WERI-Rb-1 (cell line): ENCODE measurements around the gene EFCAB12.
A peak's percentile ranks its signal among the peaks of the same experiment; 100 is the strongest.

Source experiments
- DNase-seq: peaks from one replicate; pipeline ENCODE4 v3.0.0-alpha.2; 2020
- H3K27ac ChIP-seq: fragments of 250-450 bp; sonication (Bioruptor Pico); 2 replicates; pipeline ENCODE4 v1.5.1; 2020; ENCODE audit warnings: mild to moderate bottlenecking, moderate library complexity
- H3K27me3 ChIP-seq: fragments of 250-450 bp; sonication (Bioruptor Pico); 2 replicates; pipeline ENCODE4 v1.5.1; 2021; ENCODE audit warnings: mild to moderate bottlenecking, low read depth, moderate library complexity; ENCODE audit not compliant: insufficient read depth, severe bottlenecking
- H3K36me3 ChIP-seq: fragments of 250-450 bp; sonication (Bioruptor Pico); 2 replicates; pipeline ENCODE4 v1.5.1; 2020; ENCODE audit warnings: mild to moderate bottlenecking, moderate library complexity
- H3K4me3 ChIP-seq: 2 replicates; pipeline ENCODE4 v1.5.1; 2011; ENCODE audit warnings: low read depth, mild to moderate bottlenecking, control low read depth, low read length
- H3K9me3 ChIP-seq: fragments of 250-450 bp; sonication (Bioruptor Pico); 2 replicates; pipeline ENCODE4 v1.5.1; 2021; ENCODE audit warnings: mild to moderate bottlenecking, moderate library complexity; ENCODE audit not compliant: severe bottlenecking
- CTCF ChIP-seq: IDR thresholded peaks from 2 replicates; pipeline ENCODE4 v1.5.1; 2011; ENCODE audit warnings: low read depth, mild to moderate bottlenecking, control low read depth, inconsistent platforms, low read length

Gene EFCAB12

DNA sequence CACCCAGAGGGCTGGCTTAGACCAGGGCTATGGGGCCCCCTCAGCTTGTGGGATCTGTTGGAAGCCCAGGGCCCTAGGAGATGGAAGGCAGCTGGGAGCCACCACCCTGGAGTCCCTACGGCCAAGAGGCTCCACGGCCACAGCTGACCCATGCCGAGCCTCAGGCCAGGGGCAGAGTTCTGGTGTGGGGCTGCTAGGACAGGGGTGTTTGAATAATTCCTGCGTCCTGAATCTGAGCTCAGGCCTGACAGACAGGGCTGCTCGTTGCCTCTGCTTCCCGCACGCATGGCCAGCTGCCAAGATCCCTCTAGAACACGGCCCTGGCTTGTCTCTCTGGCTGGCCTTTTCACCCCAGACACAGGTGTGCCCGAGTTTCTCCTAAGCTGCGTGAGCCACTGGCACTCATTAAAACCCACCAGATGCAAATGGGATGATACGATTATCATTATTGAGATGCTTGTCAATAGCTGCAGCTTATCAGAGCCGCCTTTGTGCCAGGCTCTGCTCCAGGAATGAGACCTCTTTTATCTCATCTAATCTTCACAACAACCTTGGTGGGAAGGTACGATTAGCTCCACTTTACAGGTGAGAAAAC lies 70.2 kb downstream of the EFCAB12 start:
- no peaks in the 10 kb centered on the region for H3K36me3 ChIP-seq
- no peak for DNase-seq
- no peaks in the 10 kb centered on the region for H3K27me3 ChIP-seq
- no peak for TF ChIP-seq CTCF
- H3K27ac ChIP-seq: peak overlapping the region; percentile 41; the same call in 1 of the 2 replicates
- H3K9me3 ChIP-seq: no peaks in the 10 kb centered on the region
- H3K4me3 ChIP-seq: no peak overlapping the region

GRCh38 chr3:129357616-129358015 lies 70.8 kb downstream of the EFCAB12 start:
- no peak for TF ChIP-seq CTCF

DNA sequence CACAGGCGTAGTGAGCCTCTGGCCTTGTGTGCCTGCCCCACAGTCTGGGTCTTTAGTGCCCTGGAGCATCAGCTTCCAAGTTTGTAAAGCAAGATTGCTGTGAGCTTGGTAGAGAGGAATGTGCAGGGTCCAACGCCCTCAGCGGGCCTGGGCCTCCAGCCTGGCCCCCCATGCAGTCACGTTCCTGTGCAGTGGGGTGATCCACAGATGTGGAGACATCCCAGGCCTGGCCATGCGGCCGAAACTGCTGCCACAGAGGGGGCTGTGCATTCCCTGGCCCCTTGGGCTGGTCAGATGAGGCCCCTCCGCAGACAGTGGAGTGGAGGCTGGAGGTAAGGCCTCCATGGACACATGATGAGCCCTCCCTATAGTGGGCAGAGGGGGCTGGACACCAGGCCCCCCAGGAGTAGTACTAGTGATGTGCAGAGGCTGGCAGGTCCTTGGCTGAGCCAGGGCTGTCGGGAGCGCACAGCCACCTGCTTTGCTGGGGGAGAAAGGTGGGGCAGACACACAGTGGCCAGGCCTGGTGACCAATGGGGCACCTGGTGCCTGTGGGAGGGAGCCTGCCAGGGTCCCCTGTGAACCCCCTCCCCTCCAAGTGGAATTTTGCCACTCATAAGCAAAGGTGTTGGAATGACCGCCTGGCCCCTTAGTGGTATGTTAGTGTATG lies 71.5 kb downstream of the EFCAB12 start:
- Histone ChIP-seq H3K9me3 (no peaks in the 10 kb centered on the region), H3K27ac (no peak overlapping the region), H3K4me3 (no peak overlapping the region), H3K27me3 (no peaks in the 10 kb centered on the region), H3K36me3 (no peaks in the 10 kb centered on the region)
- no peak for DNase-seq
- no peak for TF ChIP-seq CTCF

More at GRCh38 chr3:129357616-129358015, 70.8 kb downstream of the EFCAB12 start:
- Histone ChIP-seq H3K9me3 (no peaks in the 10 kb centered on the region), H3K27ac (peak overlapping the region; percentile 41; the same call in 1 of the 2 replicates), H3K27me3 (no peaks in the 10 kb centered on the region), H3K4me3 (no peak overlapping the region), H3K36me3 (no peaks in the 10 kb centered on the region)
- no peak for DNase-seq

DNA sequence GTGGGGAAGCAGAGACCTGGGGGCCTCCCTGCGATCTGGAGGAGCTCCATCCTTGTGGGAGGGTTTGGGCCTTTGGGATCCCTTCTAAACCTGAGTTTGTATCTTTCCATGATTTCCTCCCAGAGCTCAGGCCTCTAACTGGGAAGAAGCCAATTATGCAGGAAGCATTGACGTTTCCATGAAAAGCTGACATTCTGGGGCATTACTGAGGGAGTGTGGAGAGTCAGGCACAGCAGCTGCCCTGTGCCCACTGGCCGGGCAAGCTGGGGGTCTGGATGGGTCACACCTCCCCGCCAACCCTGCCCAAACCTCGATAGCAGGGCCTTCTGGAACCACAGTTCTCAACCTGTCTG lies 74.9 kb downstream of the EFCAB12 start:
- no peaks in the 10 kb centered on the region for H3K27me3 ChIP-seq
- H3K27ac ChIP-seq: no peak overlapping the region
- no peaks in the 10 kb centered on the region for H3K9me3 ChIP-seq
- H3K4me3 ChIP-seq: no peak overlapping the region
- no peaks in the 10 kb centered on the region for H3K36me3 ChIP-seq
- no peak for DNase-seq
- TF ChIP-seq CTCF: no peak

GRCh38 chr3:129352650-129353588 lies 75.5 kb downstream of the EFCAB12 start:
- H3K27ac ChIP-seq: no peak overlapping the region
- no peak for DNase-seq
- H3K27me3 ChIP-seq: no peaks in the 10 kb centered on the region
- no peak for TF ChIP-seq CTCF
- no peak overlapping the region for H3K4me3 ChIP-seq
- no peaks in the 10 kb centered on the region for H3K36me3 ChIP-seq
- H3K9me3 ChIP-seq: no peaks in the 10 kb centered on the region
